ENCODE results near the gene SKP2. TPM values are rescaled to one million over a fixed set of nuclear protein-coding genes. Genes with fewer than 3 reads are reported as not detected.

Gene SKP2
- total and polyA plus RNA-seq, 2 donors (not counting 3 experiments of a cell fraction or from before 2014, with no cell fraction given): 12.5 to 40.9 TPM

DNA sequence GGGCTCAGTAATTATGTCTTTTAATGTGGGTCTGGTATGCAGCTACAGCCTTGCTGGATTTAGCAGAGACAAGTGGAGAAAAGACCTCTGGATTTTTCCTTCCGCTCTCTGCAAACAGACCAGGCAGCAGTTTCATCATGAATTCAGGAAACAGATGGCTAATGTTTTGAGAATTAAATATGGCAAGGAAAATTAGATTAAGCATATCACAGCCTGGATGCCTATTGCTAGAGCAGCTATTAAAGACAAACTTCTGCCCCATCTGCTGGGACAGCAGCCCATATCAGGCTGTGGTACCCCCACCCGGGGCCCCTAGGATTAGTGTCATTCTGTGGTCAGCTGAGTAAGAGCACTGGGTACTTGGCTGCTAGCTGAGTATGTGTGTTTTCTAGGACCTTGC lies 6.2 kb downstream of the SKP2 start:
- no peak overlapping the region for H3K4me3 ChIP-seq (replicated peaks in 1 of 3; ENCODE audit: insufficient read depth in 1 of 3, low read depth in 1 of 3, low read length in 3 of 3)
- no peaks in the 10 kb centered on the region for H4K20me1 ChIP-seq (replicated peaks; ENCODE audit: control insufficient read depth, extremely low read depth, insufficient read depth, low read length)
- dilution Hi-C loops (cut with MboI; ENCODE audit: extremely low pct_ligation_motif_present, low sequenced_read_pairs): no loop called here
- no peaks in the 10 kb centered on the region for H3K9me3 ChIP-seq (replicated peaks; ENCODE audit: control insufficient read depth, insufficient read depth, low read length)
- H3K4me1 ChIP-seq (ENCODE audit: control insufficient read depth, extremely low read depth, insufficient read depth, low read length): peaks cover 10% of the 10 kb centered on the region
- H2AFZ ChIP-seq (ENCODE audit: low read depth, low read length): no peak overlapping the region
- H3K4me2 ChIP-seq (ENCODE audit: insufficient read depth, low read length): no peak overlapping the region
- no peak overlapping the region for H3K9ac ChIP-seq (replicated peaks; ENCODE audit: extremely low read depth, insufficient read depth, low read length)
- peaks cover 21% of the 10 kb centered on the region for H3K79me2 ChIP-seq (ENCODE audit: control insufficient read depth, insufficient read depth, low read length)
- peaks cover 2 to 4% of the 10 kb centered on the region in 2 experiments for H3K36me3 ChIP-seq (ENCODE audit: control insufficient read depth in 2 of 2, extremely low read depth in 1 of 2, insufficient read depth in 2 of 2, low read length in 2 of 2)
- no peak for FAIRE-seq
- intact Hi-C loops (cut with micrococcal nuclease): no loop called here
- ChIA-PET POLR2A (no interaction called here), CTCF (interaction anchor here (0.8 to 1.3 kb wide), 2 partner anchors 20 to 79 kb away, joined by 3 read pairs; no protein-coding TSS in a partner anchor)
- no peak overlapping the region for H3K27ac ChIP-seq (ENCODE audit: insufficient read depth, low read depth, low read length)
- no peaks in the 10 kb centered on the region for H3K27me3 ChIP-seq (ENCODE audit: control insufficient read depth in 2 of 2, insufficient read depth in 2 of 2, low read length in 2 of 2)
- no peaks in the 10 kb centered on the region for H3K9me1 ChIP-seq (replicated peaks; ENCODE audit: control insufficient read depth, extremely low read depth, insufficient read depth, low read length)
- BruUV-seq (replicated peaks): no TSS peak
- DNase-seq (ENCODE audit: low read depth, low spot score): peak; percentile 44
- TF ChIP-seq GATA2 (IDR thresholded peaks at IDR 0.05; ENCODE audit: insufficient read depth, insufficient read length, low read depth, low read length): no peak
- TF ChIP-seq POLR2A (IDR thresholded peaks at IDR 0.05; ENCODE audit: low read depth, low read length): no peak
- TF ChIP-seq EZH2 (IDR thresholded peaks at IDR 0.05; ENCODE audit: borderline replicate concordance, low read depth, low read length, severe bottlenecking): no peak
- no peak for TF ChIP-seq MAX (IDR thresholded peaks at IDR 0.05; ENCODE audit: insufficient read depth, insufficient read length)
- no peak for TF ChIP-seq FOS (IDR thresholded peaks at IDR 0.05; ENCODE audit: borderline replicate concordance, insufficient read depth, low read length)
- TF ChIP-seq POLR2AphosphoS5 (IDR thresholded peaks at IDR 0.05; ENCODE audit: insufficient read depth, low read depth, low read length): no peak
- no peak for TF ChIP-seq CTCF (IDR thresholded peaks at IDR 0.05; ENCODE audit: extremely low read depth in 1 of 2, insufficient read depth in 1 of 2, low read depth in 1 of 2, low read length in 2 of 2)
- no peak for TF ChIP-seq JUN (IDR thresholded peaks at IDR 0.05; ENCODE audit: borderline replicate concordance, insufficient read depth, insufficient read length, low read depth)
- no peak for TF ChIP-seq MYC (IDR thresholded peaks at IDR 0.05; ENCODE audit: low read depth, low read length)

Measured in endothelial cell of umbilical vein (primary cell).